OCI-LY1 (cell line): Measurements from ENCODE around the gene ZFP91.

Experiments
- EZH2 ChIP-seq: fragments of 200-600 bp; sonication (generic), shearing (Covaris generic); IDR thresholded peaks from 2 replicates; pipeline ENCODE4 v1.8.0; 2017; ENCODE audit warnings: borderline replicate concordance, mixed run types, mild to moderate bottlenecking, antibody characterized with exemption, low read length, moderate library complexity, mixed read lengths
- TF ChIP-seq, protein P1 (sequence below): fragments of 200-600 bp; sonication (generic), shearing (Covaris generic); IDR thresholded peaks from 2 replicates; pipeline ENCODE4 v1.5.1; 2017; ENCODE audit warnings: mild to moderate bottlenecking, antibody characterized with exemption, low read length, moderate library complexity, mixed read lengths

DNA sequence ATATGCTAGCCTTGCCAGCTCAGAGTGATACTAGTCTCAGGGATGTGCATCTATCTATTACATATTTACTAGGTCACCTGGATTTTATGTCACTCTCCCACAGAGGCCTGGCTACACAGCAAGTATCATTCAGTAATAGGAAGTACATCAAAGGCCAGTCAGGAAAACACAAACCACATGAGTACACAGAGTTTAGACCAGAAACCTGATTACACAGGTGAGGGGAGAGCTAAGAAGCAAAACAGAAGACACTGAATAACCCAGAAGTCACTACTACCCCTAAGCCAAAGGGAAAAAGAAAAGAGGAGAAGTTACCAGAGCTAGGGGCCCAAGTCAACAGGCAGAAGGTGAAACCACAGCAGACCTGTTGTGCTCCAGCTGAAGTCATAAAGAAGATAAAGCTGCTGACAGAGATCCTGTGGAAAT is 16.5 kb upstream of the ZFP91 start:
- TF ChIP-seq, protein P1, sequence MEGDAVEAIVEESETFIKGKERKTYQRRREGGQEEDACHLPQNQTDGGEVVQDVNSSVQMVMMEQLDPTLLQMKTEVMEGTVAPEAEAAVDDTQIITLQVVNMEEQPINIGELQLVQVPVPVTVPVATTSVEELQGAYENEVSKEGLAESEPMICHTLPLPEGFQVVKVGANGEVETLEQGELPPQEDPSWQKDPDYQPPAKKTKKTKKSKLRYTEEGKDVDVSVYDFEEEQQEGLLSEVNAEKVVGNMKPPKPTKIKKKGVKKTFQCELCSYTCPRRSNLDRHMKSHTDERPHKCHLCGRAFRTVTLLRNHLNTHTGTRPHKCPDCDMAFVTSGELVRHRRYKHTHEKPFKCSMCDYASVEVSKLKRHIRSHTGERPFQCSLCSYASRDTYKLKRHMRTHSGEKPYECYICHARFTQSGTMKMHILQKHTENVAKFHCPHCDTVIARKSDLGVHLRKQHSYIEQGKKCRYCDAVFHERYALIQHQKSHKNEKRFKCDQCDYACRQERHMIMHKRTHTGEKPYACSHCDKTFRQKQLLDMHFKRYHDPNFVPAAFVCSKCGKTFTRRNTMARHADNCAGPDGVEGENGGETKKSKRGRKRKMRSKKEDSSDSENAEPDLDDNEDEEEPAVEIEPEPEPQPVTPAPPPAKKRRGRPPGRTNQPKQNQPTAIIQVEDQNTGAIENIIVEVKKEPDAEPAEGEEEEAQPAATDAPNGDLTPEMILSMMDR, result no peak
- no peak for TF ChIP-seq EZH2
